WTC11 (cell line): ENCODE measurements around the gene RAB1B. TPM values are rescaled to one million over a fixed set of nuclear protein-coding genes. Genes with fewer than 3 reads are reported as not detected.

Experiments
- ATAC-seq: fragments of 200-7000 bp; cut with Tn5 transposase; 2 replicates; pipeline ENCODE4 v1.10.0; 2021; ENCODE audit warnings: mild to moderate bottlenecking, moderate library complexity
- CTCF ChIA-PET: fragments of 300-600 bp; sonication (Branson Sonifier 250); formaldehyde crosslinking; loops from one replicate; lab custom pipeline; 2021; ENCODE audit warnings: antibody characterized with exemption; lab: Charles Lee
- POLR2A ChIA-PET: fragments of 350-600 bp; sonication (Branson Sonifier 250); formaldehyde crosslinking; loops from one replicate; lab custom pipeline; 2021; ENCODE audit warnings: antibody characterized with exemption; lab: Charles Lee
- DNase-seq: peaks from one replicate; pipeline ENCODE4 v3.0.0; 2021; ENCODE audit warnings: low spot score
- H3K27ac Mint-ChIP-seq: 2 replicates; pipeline ENCODE4 v1.8.0; 2021; ENCODE audit warnings: mixed read lengths
- H3K27me3 Mint-ChIP-seq: 2 replicates; pipeline ENCODE4 v1.8.0; 2021; ENCODE audit warnings: low read depth, mild to moderate bottlenecking, moderate library complexity, mixed read lengths
- H3K36me3 Mint-ChIP-seq: 2 replicates; pipeline ENCODE4 v1.8.0; 2021; ENCODE audit warnings: mixed read lengths
- H3K4me1 Mint-ChIP-seq: 2 replicates; pipeline ENCODE4 v1.8.0; 2022; ENCODE audit warnings: mixed read lengths
- H3K4me3 Mint-ChIP-seq: 2 replicates; pipeline ENCODE4 v1.8.0; 2021; ENCODE audit warnings: mild to moderate bottlenecking, moderate library complexity, mixed read lengths
- H3K9me3 Mint-ChIP-seq: 2 replicates; pipeline ENCODE4 v1.8.0; 2021; ENCODE audit warnings: mixed read lengths
- ATF6 ChIP-seq: sonication (generic); formaldehyde crosslinking; IDR thresholded peaks from 2 replicates; pipeline ENCODE4 v1.8.1; 2023; ENCODE audit warnings: mild to moderate bottlenecking, missing genetic modification reagents
- ETV6 ChIP-seq: sonication (generic); formaldehyde crosslinking; IDR thresholded peaks from 2 replicates; pipeline ENCODE4 v1.8.1; 2022; ENCODE audit warnings: mild to moderate bottlenecking, missing genetic modification reagents
- FOXP1 ChIP-seq: sonication (generic); formaldehyde crosslinking; IDR thresholded peaks from 2 replicates; pipeline ENCODE4 v1.8.0; 2022; ENCODE audit warnings: missing genetic modification reagents, mild to moderate bottlenecking, moderate library complexity, borderline replicate concordance
- FOXP4 ChIP-seq: sonication (generic); formaldehyde crosslinking; IDR thresholded peaks from 2 replicates; pipeline ENCODE4 v1.8.0; 2022; ENCODE audit warnings: mild to moderate bottlenecking, missing genetic modification reagents
- GABPB1 ChIP-seq: sonication (generic); formaldehyde crosslinking; IDR thresholded peaks from 2 replicates; pipeline ENCODE4 v1.8.1; 2023; ENCODE audit warnings: mild to moderate bottlenecking, missing genetic modification reagents
- IRF2 ChIP-seq: sonication (generic); formaldehyde crosslinking; IDR thresholded peaks from 2 replicates; pipeline ENCODE4 v1.8.0; 2022; ENCODE audit warnings: low read depth, missing genetic modification reagents, borderline replicate concordance
- JUN ChIP-seq: sonication (generic); formaldehyde crosslinking; IDR thresholded peaks from 2 replicates; pipeline ENCODE4 v1.8.0; 2023; ENCODE audit warnings: mild to moderate bottlenecking, missing genetic modification reagents
- MXD4 ChIP-seq: fragments of 250-450 bp; sonication (Bioruptor Pico); IDR thresholded peaks from 2 replicates; pipeline ENCODE4 v1.8.0; 2021; ENCODE audit warnings: mild to moderate bottlenecking, moderate library complexity, borderline replicate concordance
- NFYB ChIP-seq: sonication (generic); formaldehyde crosslinking; conservative IDR thresholded peaks from 2 replicates; pipeline ENCODE4 v1.8.0; 2022; ENCODE audit warnings: low read depth, missing genetic modification reagents
- NR2C2 ChIP-seq: sonication (generic); formaldehyde crosslinking; IDR thresholded peaks from 2 replicates; pipeline ENCODE4 v1.8.0; 2022; ENCODE audit warnings: mild to moderate bottlenecking, missing genetic modification reagents
- NR3C1 ChIP-seq: sonication (generic); formaldehyde crosslinking; conservative IDR thresholded peaks from 2 replicates; pipeline ENCODE4 v1.8.1; 2023; ENCODE audit warnings: low read depth, mild to moderate bottlenecking, missing genetic modification reagents
- PREB ChIP-seq: sonication (generic); formaldehyde crosslinking; IDR thresholded peaks from 2 replicates; pipeline ENCODE4 v1.8.1; 2022; ENCODE audit warnings: mild to moderate bottlenecking, missing genetic modification reagents, moderate library complexity, borderline replicate concordance
- PRRX2 ChIP-seq: fragments of 250-450 bp; sonication (Bioruptor Pico); IDR thresholded peaks from 2 replicates; pipeline ENCODE4 v1.8.0; 2021; ENCODE audit warnings: mild to moderate bottlenecking
- RELA ChIP-seq: sonication (generic); formaldehyde crosslinking; IDR thresholded peaks from 2 replicates; pipeline ENCODE4 v1.8.1; 2022; ENCODE audit warnings: missing genetic modification reagents, mild to moderate bottlenecking, borderline replicate concordance
- RORB ChIP-seq: fragments of 250-450 bp; sonication (Bioruptor Pico); IDR thresholded peaks from 2 replicates; pipeline ENCODE4 v1.9.0; 2021; ENCODE audit warnings: mild to moderate bottlenecking
- SOX15 ChIP-seq: fragments of 250-450 bp; sonication (Bioruptor Pico); IDR thresholded peaks from 2 replicates; pipeline ENCODE4 v1.9.0; 2021; ENCODE audit warnings: mild to moderate bottlenecking
- TCF7 ChIP-seq: sonication (generic); formaldehyde crosslinking; IDR thresholded peaks from 2 replicates; pipeline ENCODE4 v1.8.0; 2022; ENCODE audit warnings: mild to moderate bottlenecking, low read depth, missing genetic modification reagents, moderate library complexity
- ZBTB43 ChIP-seq: sonication (generic); formaldehyde crosslinking; IDR thresholded peaks from 2 replicates; pipeline ENCODE4 v1.8.1; 2023; ENCODE audit warnings: mild to moderate bottlenecking, missing genetic modification reagents
- ZNF232 ChIP-seq: sonication (generic); formaldehyde crosslinking; IDR thresholded peaks from 2 replicates; pipeline ENCODE4 v1.8.0; 2022; ENCODE audit warnings: mild to moderate bottlenecking, missing genetic modification reagents
- ZNF416 ChIP-seq: fragments of 250-450 bp; sonication (Bioruptor Pico); IDR thresholded peaks from 2 replicates; pipeline ENCODE4 v1.9.0; 2021; ENCODE audit warnings: mild to moderate bottlenecking, inconsistent platforms
- ZNF423 ChIP-seq: fragments of 250-450 bp; sonication (Bioruptor Pico); IDR thresholded peaks from 2 replicates; pipeline ENCODE4 v2.1.2; 2022; ENCODE audit warnings: mild to moderate bottlenecking, moderate library complexity
- ZNF512 ChIP-seq: sonication (generic); formaldehyde crosslinking; IDR thresholded peaks from 2 replicates; pipeline ENCODE4 v1.8.1; 2022; ENCODE audit warnings: missing genetic modification reagents, borderline replicate concordance
- ZNF671 ChIP-seq: fragments of 250-450 bp; sonication (Bioruptor Pico); IDR thresholded peaks from 2 replicates; pipeline ENCODE4 v1.8.0; 2021; ENCODE audit warnings: mild to moderate bottlenecking
- total RNA-seq: library from RNA; stranded (reverse); gene quantifications from 3 replicates; pipeline ENCODE4 v1.2.3, GENCODE V29; 2021

The RAB1B gene
- total RNA-seq, 1 experiment from 2014 or later, result 125 TPM

- Mint-ChIP-seq H3K4me3 (peak overlapping the region; percentile 37; the same call in 1 of the 2 replicates), H3K27me3 (peaks cover 39% of the 10 kb centered on the region), H3K27ac (no peak overlapping the region), H3K9me3 (no peaks in the 10 kb centered on the region), H3K36me3 (no peaks in the 10 kb centered on the region), H3K4me1 (peaks cover 26% of the 10 kb centered on the region)
- POLR2A ChIA-PET, result no interaction called here
- TF ChIP-seq RORB (CRISPR knock-in tag) (no peak), ETV6 (no peak), ZNF232 (CRISPR knock-in tag) (no peak), ZNF512 (CRISPR knock-in tag) (no peak), ATF6 (CRISPR knock-in tag) (no peak)
- DNase-seq, result no peak
- CTCF ChIA-PET, result interaction anchor here (2.3 kb wide), 1 partner anchor 19 kb away, joined by 8 read pairs; no protein-coding TSS in a partner anchor
- ATAC-seq, result no peak
Observed at GRCh38 chr11:66293352-66293751, 24.9 kb downstream of the RAB1B start.

- ATAC-seq, result no peak
- CTCF ChIA-PET, result interaction anchor here (1.2 to 2.3 kb wide), 2 partner anchors 19 to 29 kb away, joined by 3 to 8 read pairs; no protein-coding TSS in a partner anchor
- no peak overlapping the region for H3K27ac Mint-ChIP-seq
- no peaks in the 10 kb centered on the region for H3K36me3 Mint-ChIP-seq
- no peak for DNase-seq
- H3K27me3 Mint-ChIP-seq, result peaks cover 38% of the 10 kb centered on the region
- peaks cover 26% of the 10 kb centered on the region for H3K4me1 Mint-ChIP-seq
- TF ChIP-seq ZNF416 (CRISPR knock-in tag) (no peak), GABPB1 (no peak), PRRX2 (no peak), RORB (CRISPR knock-in tag) (no peak), NFYB (CRISPR knock-in tag) (no peak), FOXP1 (CRISPR knock-in tag) (no peak), FOXP4 (no peak), ZNF423 (CRISPR knock-in tag) (no peak), NR2C2 (CRISPR knock-in tag) (no peak), SOX15 (CRISPR knock-in tag) (no peak), ZBTB43 (CRISPR knock-in tag) (no peak), JUN (CRISPR knock-in tag) (no peak), NR3C1 (CRISPR knock-in tag) (no peak), PREB (CRISPR knock-in tag) (no peak), ZNF232 (CRISPR knock-in tag) (no peak), IRF2 (CRISPR knock-in tag) (no peak), TCF7 (no peak), ZNF671 (CRISPR knock-in tag) (no peak), RELA (CRISPR knock-in tag) (no peak), MXD4 (CRISPR knock-in tag) (no peak)
- TF ChIP-seq, all 79 proteins: peak for 0
- Mint-ChIP-seq H3K4me3 (peak overlapping the region; percentile 37), H3K9me3 (no peaks in the 10 kb centered on the region)
- POLR2A ChIA-PET, result no interaction called here
Observed at GRCh38 chr11:66293777-66294625, 25.6 kb downstream of the RAB1B start.
